GM23338 (cell line): ENCODE results near the gene BRD7. TPM values are rescaled to one million over a fixed set of nuclear protein-coding genes. Genes with fewer than 3 reads are reported as not detected.

Experiments used
- ATAC-seq: fragments of 200-7000 bp; cut with Tn5 transposase; 3 replicates; pipeline ENCODE4 v1.9.1; 2020
- DNase-seq: peaks from one replicate; pipeline ENCODE4 v3.0.0-alpha.2; 2015; ENCODE audit warnings: low spot score
- H2AFZ ChIP-seq: fragments of 200-600 bp; sonication (generic); 2 replicates; pipeline ENCODE4 v1.8.0; 2016; ENCODE audit warnings: antibody characterized with exemption, mild to moderate bottlenecking, moderate library complexity
- H3F3A ChIP-seq: fragments of 200-600 bp; sonication (generic); replicated peaks from 2 replicates; pipeline ENCODE4 v1.8.0; 2017; ENCODE audit warnings: antibody characterized with exemption, mixed run types, low read depth
- H3K27ac ChIP-seq: fragments of 200-600 bp; sonication (generic); 2 replicates; pipeline ENCODE4 v1.6.1; 2016; ENCODE audit warnings: low read depth
- H3K27me3 ChIP-seq: fragments of 200-600 bp; sonication (generic); 2 replicates; pipeline ENCODE4 v1.8.0; 2016; ENCODE audit warnings: mild to moderate bottlenecking, mixed run types, moderate library complexity; ENCODE audit not compliant: insufficient read depth
- H3K36me3 ChIP-seq: fragments of 200-600 bp; sonication (generic); 2 replicates; pipeline ENCODE4 v1.8.0; 2016; ENCODE audit warnings: mild to moderate bottlenecking; ENCODE audit not compliant: insufficient read depth
- H3K4me1 ChIP-seq: fragments of 200-600 bp; sonication (generic); 2 replicates; pipeline ENCODE4 v1.8.0; 2016; ENCODE audit warnings: mild to moderate bottlenecking, moderate library complexity; ENCODE audit not compliant: insufficient read depth
- H3K4me2 ChIP-seq: fragments of 200-600 bp; sonication (generic); 2 replicates; pipeline ENCODE4 v1.7.1; 2017; ENCODE audit warnings: mixed run types
- H3K4me3 ChIP-seq: fragments of 200-600 bp; sonication (generic); 2 replicates; pipeline ENCODE4 v1.6.1; 2016; ENCODE audit warnings: mixed run types
- H3K79me2 ChIP-seq: fragments of 200-600 bp; sonication (generic); replicated peaks from 2 replicates; pipeline ENCODE4 v1.8.0; 2017; ENCODE audit warnings: mild to moderate bottlenecking; ENCODE audit not compliant: insufficient read depth
- H3K9me2 ChIP-seq: fragments of 200-600 bp; sonication (generic); 2 replicates; pipeline ENCODE4 v1.8.0; 2017; ENCODE audit not compliant: insufficient read depth
- H4K20me1 ChIP-seq: fragments of 200-600 bp; sonication (generic); replicated peaks from 2 replicates; pipeline ENCODE4 v1.8.0; 2017; ENCODE audit warnings: mild to moderate bottlenecking; ENCODE audit not compliant: insufficient read depth
- H3K27ac Mint-ChIP-seq: 2 replicates; pipeline ENCODE4 v1.8.0; 2020; ENCODE audit warnings: inconsistent platforms, mild to moderate bottlenecking, moderate library complexity, mixed read lengths
- H3K27me3 Mint-ChIP-seq: 3 replicates; pipeline ENCODE4 v1.8.0; 2022; ENCODE audit warnings: low read depth, mild to moderate bottlenecking, moderate library complexity, mixed read lengths, inconsistent platforms; ENCODE audit not compliant: insufficient read depth, poor library complexity
- H3K36me3 Mint-ChIP-seq: 3 replicates; pipeline ENCODE4 v1.8.0; 2021; ENCODE audit warnings: low read depth, mild to moderate bottlenecking, inconsistent platforms, moderate library complexity, mixed read lengths
- H3K4me1 Mint-ChIP-seq: 3 replicates; pipeline ENCODE4 v1.8.0; 2020; ENCODE audit warnings: mild to moderate bottlenecking, inconsistent platforms, mixed read lengths
- H3K4me3 Mint-ChIP-seq: 3 replicates; pipeline ENCODE4 v1.8.0; 2021; ENCODE audit warnings: moderate library complexity, mild to moderate bottlenecking, inconsistent platforms, mixed read lengths
- H3K9me3 Mint-ChIP-seq: 3 replicates; pipeline ENCODE4 v1.8.0; 2020; ENCODE audit warnings: moderate library complexity, mild to moderate bottlenecking, inconsistent platforms, mixed read lengths
- CREB1 ChIP-seq: fragments of 250-450 bp; sonication (Bioruptor Pico); IDR thresholded peaks from 2 replicates; pipeline ENCODE4 v1.5.0; 2020; ENCODE audit warnings: low read depth, mild to moderate bottlenecking, moderate library complexity
- EZH2 ChIP-seq: fragments of 200-600 bp; sonication (generic); IDR thresholded peaks from one replicate; pipeline ENCODE4 v1.8.0; 2017; ENCODE audit warnings: antibody characterized with exemption, mild to moderate bottlenecking, low read depth; ENCODE audit not compliant: unreplicated experiment
- EZH2phosphoT487 ChIP-seq: fragments of 200-600 bp; sonication (generic); IDR thresholded peaks from one replicate; pipeline ENCODE4 v1.8.1; 2018; ENCODE audit warnings: antibody characterized with exemption; ENCODE audit not compliant: unreplicated experiment
- JUNB ChIP-seq: IDR thresholded peaks from one replicate; pipeline ENCODE4 v1.6.1; 2016; ENCODE audit warnings: antibody characterized with exemption; ENCODE audit not compliant: unreplicated experiment
- NANOG ChIP-seq: IDR thresholded peaks from 2 replicates; pipeline ENCODE4 v1.6.1; 2016; ENCODE audit warnings: antibody characterized with exemption, borderline replicate concordance
- POLR2AphosphoS5 ChIP-seq: IDR thresholded peaks from 2 replicates; pipeline ENCODE4 v1.6.1; 2016; ENCODE audit warnings: antibody characterized with exemption, low read depth
- STAT1 ChIP-seq: IDR thresholded peaks from one replicate; pipeline ENCODE4 v1.6.1; 2016; ENCODE audit warnings: antibody characterized with exemption; ENCODE audit not compliant: unreplicated experiment
- ZNF331 ChIP-seq: fragments of 250-450 bp; sonication (Bioruptor Pico); IDR thresholded peaks from 2 replicates; pipeline ENCODE4 v1.5.0; 2020; ENCODE audit warnings: low read depth, mild to moderate bottlenecking, moderate library complexity
- polyA plus RNA-seq: library from polyadenylated mRNA; unstranded; fragments of >200 nt; fragmentation: Nextera tagmentation; extraction: Ambion mirVana; gene quantifications from 2 replicates; pipeline ENCODE4 v1.2.1, GENCODE V29; 2016
- total RNA-seq: library from RNA; depleted of rRNA; stranded (reverse); fragments of >200 nt; shearing (Covaris generic); gene quantifications from 2 replicates; pipeline ENCODE4 v1.2.3, GENCODE V29; 2014
- TF ChIP-seq, protein P1 (sequence below), 2 experiments: fragments of 200-600 bp in 1 of 2; sonication (generic) in 1 of 2; conservative IDR thresholded peaks; 2 replicates each; pipeline versions ENCODE4 v1.5.1 to v1.6.1; 2016 to 2017; ENCODE audit warnings: antibody characterized with exemption in 2 of 2, low read depth in 2 of 2, mild to moderate bottlenecking in 2 of 2, moderate library complexity in 1 of 2
- TF ChIP-seq, protein P2 (sequence below): IDR thresholded peaks from one replicate; pipeline ENCODE4 v1.6.1; 2018; ENCODE audit warnings: antibody characterized with exemption; ENCODE audit not compliant: unreplicated experiment

The BRD7 gene
- total and polyA plus RNA-seq, 2 experiments from 2014 or later, result 93.0 to 149 TPM

DNA sequence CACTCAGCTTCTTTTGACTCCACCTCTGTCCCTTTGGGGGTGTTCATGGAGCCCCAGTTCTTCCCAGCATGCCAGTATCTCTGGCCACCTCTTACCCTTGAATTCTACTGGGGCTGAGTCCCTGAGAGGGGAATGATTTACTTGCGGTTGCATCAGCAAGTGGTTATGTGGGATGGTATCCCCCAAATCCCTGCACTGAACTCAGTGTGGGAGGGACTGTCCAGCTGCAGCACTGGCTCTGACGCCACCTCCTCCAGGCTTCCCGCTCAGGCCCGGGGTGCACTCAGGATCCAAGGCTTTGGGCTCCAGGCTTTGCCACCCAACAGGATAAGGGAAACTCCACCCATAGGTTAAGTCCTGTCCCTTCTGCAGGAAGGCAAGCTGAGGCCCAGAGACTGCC is 21.1 kb upstream of the BRD7 start (continued):
- TF ChIP-seq POLR2AphosphoS5 (no peak), JUNB (no peak), NANOG (no peak), STAT1 (no peak)
- TF ChIP-seq, protein P1, sequence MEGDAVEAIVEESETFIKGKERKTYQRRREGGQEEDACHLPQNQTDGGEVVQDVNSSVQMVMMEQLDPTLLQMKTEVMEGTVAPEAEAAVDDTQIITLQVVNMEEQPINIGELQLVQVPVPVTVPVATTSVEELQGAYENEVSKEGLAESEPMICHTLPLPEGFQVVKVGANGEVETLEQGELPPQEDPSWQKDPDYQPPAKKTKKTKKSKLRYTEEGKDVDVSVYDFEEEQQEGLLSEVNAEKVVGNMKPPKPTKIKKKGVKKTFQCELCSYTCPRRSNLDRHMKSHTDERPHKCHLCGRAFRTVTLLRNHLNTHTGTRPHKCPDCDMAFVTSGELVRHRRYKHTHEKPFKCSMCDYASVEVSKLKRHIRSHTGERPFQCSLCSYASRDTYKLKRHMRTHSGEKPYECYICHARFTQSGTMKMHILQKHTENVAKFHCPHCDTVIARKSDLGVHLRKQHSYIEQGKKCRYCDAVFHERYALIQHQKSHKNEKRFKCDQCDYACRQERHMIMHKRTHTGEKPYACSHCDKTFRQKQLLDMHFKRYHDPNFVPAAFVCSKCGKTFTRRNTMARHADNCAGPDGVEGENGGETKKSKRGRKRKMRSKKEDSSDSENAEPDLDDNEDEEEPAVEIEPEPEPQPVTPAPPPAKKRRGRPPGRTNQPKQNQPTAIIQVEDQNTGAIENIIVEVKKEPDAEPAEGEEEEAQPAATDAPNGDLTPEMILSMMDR (conservative IDR thresholded peaks at IDR 0.05; ENCODE audit: low read depth in 2 of 2), result no peak

DNA sequence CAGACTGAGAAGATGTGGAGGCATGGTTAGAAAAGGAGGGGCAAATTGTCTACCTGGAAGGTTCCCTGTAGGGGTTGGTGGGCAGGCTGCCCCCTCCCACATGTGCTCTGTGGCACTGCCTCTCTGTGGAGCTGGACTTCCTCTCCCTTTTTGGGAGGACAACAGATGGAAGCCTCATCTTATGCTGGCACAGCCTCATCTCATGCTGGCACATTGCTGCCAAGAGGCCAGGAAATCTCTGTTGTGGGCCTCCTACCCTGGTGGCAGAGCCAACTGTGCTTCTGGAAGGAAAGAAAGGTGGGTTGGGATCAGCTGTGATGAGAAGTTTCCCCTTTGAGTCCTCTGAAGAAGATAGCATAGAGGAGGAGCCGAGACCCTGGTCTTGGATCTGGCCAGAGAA is 19.7 kb upstream of the BRD7 start:
- Histone ChIP-seq H3K9me2 (peaks cover 7% of the 10 kb centered on the region), H3K4me2 (no peak overlapping the region), H3K36me3 (no peaks in the 10 kb centered on the region), H3K79me2 (no peaks in the 10 kb centered on the region), H3F3A (no peaks in the 10 kb centered on the region), H2AFZ (no peak overlapping the region), H3K4me1 (no peaks in the 10 kb centered on the region), H3K4me3 (no peak overlapping the region), H3K27me3 (no peaks in the 10 kb centered on the region), H3K27ac (no peak overlapping the region), H4K20me1 (no peaks in the 10 kb centered on the region)
- ATAC-seq (no peak), DNase-seq (no peak)
- no peaks in the 10 kb centered on the region for H3K9me3 Mint-ChIP-seq
- H3K4me3 Mint-ChIP-seq, result no peak overlapping the region
- no peak for TF ChIP-seq EZH2phosphoT487
- no peak for TF ChIP-seq STAT1
- no peak for TF ChIP-seq ZNF331 (CRISPR knock-in tag)
- no peak for TF ChIP-seq EZH2
- no peak for TF ChIP-seq CREB1 (CRISPR knock-in tag)
- TF ChIP-seq JUNB, result no peak
- TF ChIP-seq, protein P2, sequence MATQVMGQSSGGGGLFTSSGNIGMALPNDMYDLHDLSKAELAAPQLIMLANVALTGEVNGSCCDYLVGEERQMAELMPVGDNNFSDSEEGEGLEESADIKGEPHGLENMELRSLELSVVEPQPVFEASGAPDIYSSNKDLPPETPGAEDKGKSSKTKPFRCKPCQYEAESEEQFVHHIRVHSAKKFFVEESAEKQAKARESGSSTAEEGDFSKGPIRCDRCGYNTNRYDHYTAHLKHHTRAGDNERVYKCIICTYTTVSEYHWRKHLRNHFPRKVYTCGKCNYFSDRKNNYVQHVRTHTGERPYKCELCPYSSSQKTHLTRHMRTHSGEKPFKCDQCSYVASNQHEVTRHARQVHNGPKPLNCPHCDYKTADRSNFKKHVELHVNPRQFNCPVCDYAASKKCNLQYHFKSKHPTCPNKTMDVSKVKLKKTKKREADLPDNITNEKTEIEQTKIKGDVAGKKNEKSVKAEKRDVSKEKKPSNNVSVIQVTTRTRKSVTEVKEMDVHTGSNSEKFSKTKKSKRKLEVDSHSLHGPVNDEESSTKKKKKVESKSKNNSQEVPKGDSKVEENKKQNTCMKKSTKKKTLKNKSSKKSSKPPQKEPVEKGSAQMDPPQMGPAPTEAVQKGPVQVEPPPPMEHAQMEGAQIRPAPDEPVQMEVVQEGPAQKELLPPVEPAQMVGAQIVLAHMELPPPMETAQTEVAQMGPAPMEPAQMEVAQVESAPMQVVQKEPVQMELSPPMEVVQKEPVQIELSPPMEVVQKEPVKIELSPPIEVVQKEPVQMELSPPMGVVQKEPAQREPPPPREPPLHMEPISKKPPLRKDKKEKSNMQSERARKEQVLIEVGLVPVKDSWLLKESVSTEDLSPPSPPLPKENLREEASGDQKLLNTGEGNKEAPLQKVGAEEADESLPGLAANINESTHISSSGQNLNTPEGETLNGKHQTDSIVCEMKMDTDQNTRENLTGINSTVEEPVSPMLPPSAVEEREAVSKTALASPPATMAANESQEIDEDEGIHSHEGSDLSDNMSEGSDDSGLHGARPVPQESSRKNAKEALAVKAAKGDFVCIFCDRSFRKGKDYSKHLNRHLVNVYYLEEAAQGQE, result no peak
- TF ChIP-seq, protein P1 (conservative IDR thresholded peaks at IDR 0.05; ENCODE audit: low read depth in 2 of 2), result no peak
- peaks cover 2% of the 10 kb centered on the region for H3K27me3 Mint-ChIP-seq
- no peaks in the 10 kb centered on the region for H3K36me3 Mint-ChIP-seq
- H3K4me1 Mint-ChIP-seq, result peaks cover 10% of the 10 kb centered on the region
- H3K27ac Mint-ChIP-seq, result no peak overlapping the region
